Subcutaneous abdominal adipose tissue (tissue), 5 donors: ENCODE data around the gene TMEM161B.

Experiments
- H3K27ac ChIP-seq: one replicate; pipeline ENCODE4 v1.7.0; 2013; ENCODE audit warnings: low read depth, mild to moderate bottlenecking, inconsistent platforms, low read length, moderate library complexity
- H3K27me3 ChIP-seq, 5 donors: one replicate each; pipeline ENCODE4 v1.7.0; 2013; ENCODE audit warnings: low read length in 5 of 5, inconsistent platforms in 1 of 5; ENCODE audit not compliant: control insufficient read depth in 5 of 5, insufficient read depth in 4 of 5
- H3K36me3 ChIP-seq, 5 donors: one replicate each; pipeline ENCODE4 v1.7.0; 2013; ENCODE audit warnings: low read length in 5 of 5; ENCODE audit not compliant: control insufficient read depth in 5 of 5, insufficient read depth in 5 of 5
- H3K4me1 ChIP-seq, 5 donors: one replicate each; pipeline ENCODE4 v1.7.0; 2013; ENCODE audit warnings: low read length in 5 of 5, mild to moderate bottlenecking in 3 of 5, moderate library complexity in 1 of 5; ENCODE audit not compliant: control insufficient read depth in 5 of 5, insufficient read depth in 5 of 5
- H3K4me3 ChIP-seq, 5 donors: one replicate each; pipeline ENCODE4 v1.7.0; 2013; ENCODE audit warnings: low read length in 5 of 5, low read depth in 1 of 5
- H3K9ac ChIP-seq, 5 donors: one replicate each; pipeline ENCODE4 v1.7.0; 2013; ENCODE audit warnings: low read length in 5 of 5, mild to moderate bottlenecking in 4 of 5, moderate library complexity in 3 of 5
- H3K9me3 ChIP-seq, 5 donors: one replicate each; pipeline ENCODE4 v1.7.0; 2013; ENCODE audit warnings: low read length in 5 of 5; ENCODE audit not compliant: control insufficient read depth in 5 of 5
- donor health status: healthy.
- donor health status: healthy.
- donor health status: healthy.
- donor health status: healthy.
- donor health status: healthy.

The TMEM161B gene

GRCh38 chr5:88236866-88237642 is 31.6 kb downstream of the TMEM161B start:
- no peaks in the 10 kb centered on the region for H3K4me1 ChIP-seq
- H3K9me3 ChIP-seq, result no peaks in the 10 kb centered on the region
- no peak overlapping the region for H3K4me3 ChIP-seq
- no peak overlapping the region for H3K27ac ChIP-seq
- no peaks in the 10 kb centered on the region for H3K27me3 ChIP-seq
- H3K9ac ChIP-seq, result no peak overlapping the region
- H3K36me3 ChIP-seq, result peaks cover 0 to 22% (median 8%) of the 10 kb centered on the region in 5 donors

GRCh38 chr5:88235828-88236227 is 32.8 kb downstream of the TMEM161B start:
- H3K4me3 ChIP-seq, result no peak overlapping the region
- peaks cover 0 to 22% (median 8%) of the 10 kb centered on the region in 5 donors for H3K36me3 ChIP-seq
- H3K9ac ChIP-seq, result no peak overlapping the region

GRCh38 chr5:88235346-88235745 is 33.3 kb downstream of the TMEM161B start:
- Histone ChIP-seq H3K4me1 (no peaks in the 10 kb centered on the region), H3K27ac (no peak overlapping the region), H3K4me3 (no peak overlapping the region), H3K27me3 (no peaks in the 10 kb centered on the region), H3K9ac (no peak overlapping the region), H3K36me3 (peaks cover 0 to 22% (median 8%) of the 10 kb centered on the region in 5 donors), H3K9me3 (no peaks in the 10 kb centered on the region)

More at GRCh38 chr5:88235828-88236227, 32.8 kb downstream of the TMEM161B start:
- no peak overlapping the region for H3K27ac ChIP-seq
- no peaks in the 10 kb centered on the region for H3K9me3 ChIP-seq
- H3K27me3 ChIP-seq, result no peaks in the 10 kb centered on the region
- H3K4me1 ChIP-seq, result no peaks in the 10 kb centered on the region

- Histone ChIP-seq H3K27ac (no peak overlapping the region), H3K36me3 (peaks cover 9 to 16% (median 12%) of the 10 kb centered on the region in 5 donors), H3K27me3 (no peaks in the 10 kb centered on the region), H3K9ac (no peak overlapping the region), H3K4me3 (no peak overlapping the region), H3K9me3 (no peaks in the 10 kb centered on the region), H3K4me1 (no peaks in the 10 kb centered on the region)
Measured at GRCh38 chr5:88230546-88231066, 38.0 kb downstream of the TMEM161B start.

GRCh38 chr5:88226881-88227450 is 41.7 kb downstream of the TMEM161B start:
- peaks cover 8 to 13% (median 10%) of the 10 kb centered on the region in 5 donors for H3K36me3 ChIP-seq
- H3K27me3 ChIP-seq, result no peaks in the 10 kb centered on the region
- H3K4me3 ChIP-seq, result no peak overlapping the region
- no peak overlapping the region for H3K27ac ChIP-seq
- H3K9ac ChIP-seq, result no peak overlapping the region
- no peaks in the 10 kb centered on the region for H3K9me3 ChIP-seq
- H3K4me1 ChIP-seq, result no peaks in the 10 kb centered on the region

GRCh38 chr5:88214655-88215054 is 54.0 kb downstream of the TMEM161B start:
- no peak overlapping the region for H3K4me3 ChIP-seq
- no peaks in the 10 kb centered on the region for H3K27me3 ChIP-seq
- H3K36me3 ChIP-seq, result peaks cover 3 to 36% (median 27%) of the 10 kb centered on the region in 5 donors
- H3K9ac ChIP-seq, result no peak overlapping the region
- H3K4me1 ChIP-seq, result no peaks in the 10 kb centered on the region
- no peaks in the 10 kb centered on the region for H3K9me3 ChIP-seq
- H3K27ac ChIP-seq, result no peak overlapping the region

GRCh38 chr5:88207575-88207974 is 61.1 kb downstream of the TMEM161B start:
- H3K27me3 ChIP-seq, result no peaks in the 10 kb centered on the region
- no peaks in the 10 kb centered on the region for H3K4me1 ChIP-seq
- H3K9ac ChIP-seq, result no peak overlapping the region
- H3K4me3 ChIP-seq, result no peak overlapping the region
- H3K9me3 ChIP-seq, result no peaks in the 10 kb centered on the region
- H3K27ac ChIP-seq, result no peak overlapping the region
- peaks cover 3 to 19% (median 3%) of the 10 kb centered on the region in 5 donors for H3K36me3 ChIP-seq

GRCh38 chr5:88203981-88204750 is 64.5 kb downstream of the TMEM161B start:
- Histone ChIP-seq H3K9me3 (no peaks in the 10 kb centered on the region), H3K27me3 (no peaks in the 10 kb centered on the region), H3K4me3 (no peak overlapping the region), H3K36me3 (peaks cover 5 to 25% (median 7%) of the 10 kb centered on the region in 5 donors), H3K4me1 (no peaks in the 10 kb centered on the region), H3K27ac (no peak overlapping the region), H3K9ac (no peak overlapping the region)

GRCh38 chr5:88195636-88196035 is 73.0 kb downstream of the TMEM161B start:
- Histone ChIP-seq H3K27ac (no peak overlapping the region), H3K36me3 (peaks cover 10 to 45% (median 26%) of the 10 kb centered on the region in 5 donors), H3K4me3 (no peak overlapping the region), H3K9me3 (no peaks in the 10 kb centered on the region), H3K4me1 (no peaks in the 10 kb centered on the region), H3K27me3 (no peaks in the 10 kb centered on the region), H3K9ac (no peak overlapping the region)
